ENCODE data around the gene KCNK15. TPM values are rescaled to one million over a fixed set of nuclear protein-coding genes. Genes with fewer than 3 reads are reported as not detected.

KCNK15 gene
- total RNA-seq, 4 donors from 2014 or later: 6.3 to 10.0 (median 9.0) TPM

DNA sequence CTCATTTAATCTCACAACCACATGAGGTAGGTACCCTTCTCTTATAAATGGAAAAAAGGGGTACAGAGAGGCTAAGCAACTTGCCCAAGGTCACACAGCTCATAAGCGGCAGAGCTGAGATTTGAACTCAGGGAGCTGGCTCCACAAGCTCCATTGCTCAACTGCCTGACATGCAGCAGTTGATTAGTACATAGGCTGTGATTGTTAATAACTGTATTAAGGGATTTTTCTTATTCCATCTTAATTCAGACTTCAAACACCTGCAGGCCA lies 23.9 kb upstream of the KCNK15 start:
- TF ChIP-seq, protein P1, sequence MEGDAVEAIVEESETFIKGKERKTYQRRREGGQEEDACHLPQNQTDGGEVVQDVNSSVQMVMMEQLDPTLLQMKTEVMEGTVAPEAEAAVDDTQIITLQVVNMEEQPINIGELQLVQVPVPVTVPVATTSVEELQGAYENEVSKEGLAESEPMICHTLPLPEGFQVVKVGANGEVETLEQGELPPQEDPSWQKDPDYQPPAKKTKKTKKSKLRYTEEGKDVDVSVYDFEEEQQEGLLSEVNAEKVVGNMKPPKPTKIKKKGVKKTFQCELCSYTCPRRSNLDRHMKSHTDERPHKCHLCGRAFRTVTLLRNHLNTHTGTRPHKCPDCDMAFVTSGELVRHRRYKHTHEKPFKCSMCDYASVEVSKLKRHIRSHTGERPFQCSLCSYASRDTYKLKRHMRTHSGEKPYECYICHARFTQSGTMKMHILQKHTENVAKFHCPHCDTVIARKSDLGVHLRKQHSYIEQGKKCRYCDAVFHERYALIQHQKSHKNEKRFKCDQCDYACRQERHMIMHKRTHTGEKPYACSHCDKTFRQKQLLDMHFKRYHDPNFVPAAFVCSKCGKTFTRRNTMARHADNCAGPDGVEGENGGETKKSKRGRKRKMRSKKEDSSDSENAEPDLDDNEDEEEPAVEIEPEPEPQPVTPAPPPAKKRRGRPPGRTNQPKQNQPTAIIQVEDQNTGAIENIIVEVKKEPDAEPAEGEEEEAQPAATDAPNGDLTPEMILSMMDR (IDR thresholded peaks at IDR 0.05): no peak
- no peak for DNase-seq (ENCODE audit: low spot score)
- no peak for ATAC-seq (ENCODE audit: low FRiP score)

DNA sequence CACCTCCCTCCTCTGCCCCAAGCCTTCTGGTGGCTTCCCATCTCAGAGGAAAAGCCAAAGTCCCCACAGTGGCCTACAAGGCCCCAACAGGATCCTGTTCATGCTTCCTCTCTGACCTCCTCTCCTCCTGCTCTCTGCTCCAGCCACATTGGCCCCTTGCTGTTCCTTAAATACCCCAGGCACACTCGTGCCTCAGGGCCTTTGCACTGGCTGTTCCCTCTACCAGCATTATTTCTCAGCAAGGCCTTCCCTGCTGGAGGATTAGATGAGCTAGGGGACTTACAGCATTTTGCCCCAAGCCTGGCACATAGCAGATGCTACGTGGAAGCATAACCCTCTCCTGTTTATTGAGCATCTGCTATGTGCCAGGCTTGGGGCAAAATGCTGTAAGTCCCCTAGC lies 22.7 kb upstream of the KCNK15 start:
- DNase-seq (ENCODE audit: low spot score) (no peak), ATAC-seq (ENCODE audit: low FRiP score) (no peak)
- TF ChIP-seq, protein P1 (IDR thresholded peaks at IDR 0.05): no peak

DNA sequence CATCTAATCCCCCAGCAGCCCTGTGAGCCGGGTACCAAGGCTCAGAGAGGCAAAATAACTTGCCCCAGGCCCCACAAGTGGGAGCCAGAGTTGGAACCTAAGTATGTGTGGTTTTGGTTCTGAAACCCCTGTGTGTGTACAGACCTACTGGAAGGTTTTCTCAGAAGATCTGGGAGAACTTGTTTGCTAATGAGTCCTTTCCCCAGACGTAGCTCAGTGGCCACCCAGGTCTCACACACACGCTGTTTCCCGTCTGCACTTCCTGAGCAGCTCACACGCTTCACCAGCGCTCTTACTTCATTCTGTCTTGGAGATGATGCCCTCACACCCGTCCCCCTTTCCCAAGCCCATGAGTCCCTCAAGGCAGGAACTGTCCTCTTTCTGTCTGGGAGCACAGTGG lies 22.3 kb upstream of the KCNK15 start:
- DNase-seq (ENCODE audit: low spot score) (no peak), ATAC-seq (ENCODE audit: low FRiP score) (no peak)
- TF ChIP-seq, protein P1 (IDR thresholded peaks at IDR 0.05): no peak

DNA sequence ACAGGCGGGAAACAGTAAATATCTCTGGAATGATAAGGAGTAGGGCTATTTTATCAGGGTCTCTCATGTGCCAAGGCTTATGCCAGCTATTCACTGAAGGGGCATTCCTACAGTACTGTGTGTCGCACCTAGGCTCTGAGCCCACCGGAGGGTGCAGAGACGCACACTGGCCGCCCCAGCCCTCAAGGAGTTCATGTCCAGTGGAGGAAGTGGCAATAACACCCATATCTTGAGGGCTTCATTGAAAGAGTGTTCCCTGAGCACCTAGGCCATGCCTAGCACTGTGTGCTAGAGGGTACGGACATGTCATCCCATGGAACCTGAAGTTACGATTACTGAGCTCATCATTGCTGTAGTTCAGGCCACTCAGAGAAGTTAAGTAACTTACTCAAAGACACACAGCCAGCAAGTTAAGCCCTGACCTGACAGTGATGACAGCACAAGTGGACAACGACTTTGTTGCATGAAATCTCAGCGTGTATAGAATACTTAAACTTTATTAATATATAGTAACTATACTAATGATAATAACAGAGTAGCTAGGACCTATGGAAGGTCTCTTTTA lies 21.8 kb upstream of the KCNK15 start:
- no peak for DNase-seq (ENCODE audit: low spot score)

DNA sequence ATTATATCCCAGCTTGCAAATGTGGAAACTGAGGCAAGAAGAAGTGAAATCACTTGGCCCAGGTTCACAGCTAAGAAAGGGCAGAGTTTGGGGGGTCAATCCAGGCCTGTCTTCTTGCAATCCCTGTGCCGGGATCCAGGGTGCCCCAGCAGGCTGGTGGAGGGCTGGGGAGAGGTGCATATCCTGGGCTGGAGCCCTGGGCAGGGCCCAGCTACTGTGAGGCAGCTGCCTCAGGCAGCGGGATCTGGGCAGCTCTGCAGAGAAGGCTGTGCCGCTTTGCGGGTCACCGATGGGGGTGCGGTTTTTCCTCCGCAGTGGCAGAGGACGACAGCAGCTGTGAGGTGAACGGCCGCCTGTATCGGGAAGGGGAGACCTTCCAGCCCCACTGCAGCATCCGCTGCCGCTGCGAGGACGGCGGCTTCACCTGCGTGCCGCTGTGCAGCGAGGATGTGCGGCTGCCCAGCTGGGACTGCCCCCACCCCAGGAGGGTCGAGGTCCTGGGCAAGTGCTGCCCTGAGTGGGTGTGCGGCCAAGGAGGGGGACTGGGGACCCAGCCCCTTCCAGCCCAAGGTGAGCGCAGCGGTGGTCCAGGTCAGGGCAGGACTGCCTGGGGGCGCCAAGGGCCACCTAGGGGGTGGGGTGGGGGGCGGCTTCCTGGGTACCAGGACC lies 21.1 kb upstream of the KCNK15 start:
- ATAC-seq (ENCODE audit: low FRiP score) (no peak), DNase-seq (ENCODE audit: low spot score) (no peak)
- TF ChIP-seq, protein P1 (IDR thresholded peaks at IDR 0.05): no peak

More for the DNA sequence above, 21.8 kb upstream of the KCNK15 start:
- no peak for ATAC-seq (ENCODE audit: low FRiP score)
- TF ChIP-seq, protein P1 (IDR thresholded peaks at IDR 0.05): no peak

DNA sequence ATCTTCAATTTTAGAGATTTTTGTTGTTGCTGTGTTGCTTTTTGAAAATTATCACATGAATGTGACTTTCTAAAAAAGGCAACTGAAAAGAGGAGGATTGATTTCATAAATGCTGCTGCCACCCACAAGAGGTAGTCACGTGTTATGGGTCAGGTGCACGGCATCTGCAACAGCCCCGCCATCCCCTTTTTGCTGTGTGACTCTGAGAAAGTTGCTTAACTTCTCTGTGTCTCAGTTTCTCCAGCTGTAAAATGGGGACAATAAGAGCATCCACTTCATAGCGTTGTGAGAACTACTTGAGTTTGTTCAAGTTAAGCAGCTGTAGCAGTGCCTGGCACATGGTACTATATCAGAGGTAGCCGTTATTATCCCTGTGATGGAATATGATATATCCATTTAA lies 19.8 kb upstream of the KCNK15 start:
- ATAC-seq (ENCODE audit: low FRiP score) (no peak), DNase-seq (ENCODE audit: low spot score) (no peak)
- TF ChIP-seq, protein P1 (IDR thresholded peaks at IDR 0.05): no peak

DNA sequence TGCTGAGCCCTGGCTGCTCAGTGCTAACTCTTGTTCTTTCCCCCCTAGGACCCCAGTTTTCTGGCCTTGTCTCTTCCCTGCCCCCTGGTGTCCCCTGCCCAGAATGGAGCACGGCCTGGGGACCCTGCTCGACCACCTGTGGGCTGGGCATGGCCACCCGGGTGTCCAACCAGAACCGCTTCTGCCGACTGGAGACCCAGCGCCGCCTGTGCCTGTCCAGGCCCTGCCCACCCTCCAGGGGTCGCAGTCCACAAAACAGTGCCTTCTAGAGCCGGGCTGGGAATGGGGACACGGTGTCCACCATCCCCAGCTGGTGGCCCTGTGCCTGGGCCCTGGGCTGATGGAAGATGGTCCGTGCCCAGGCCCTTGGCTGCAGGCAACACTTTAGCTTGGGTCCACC lies 18.6 kb upstream of the KCNK15 start:
- TF ChIP-seq, protein P1 (IDR thresholded peaks at IDR 0.05): no peak
- DNase-seq (ENCODE audit: low spot score) (no peak), ATAC-seq (ENCODE audit: low FRiP score) (no peak)
